HS-5 (cell line): ENCODE data around the gene S100A9.
A peak's percentile ranks its signal among the peaks of the same experiment; 100 is the strongest.

ENCODE experiments used
- DNase-seq: peaks from one replicate; pipeline ENCODE4 v3.0.0-alpha.2; 2012; ENCODE audit warnings: low read depth

S100A9 gene

DNA sequence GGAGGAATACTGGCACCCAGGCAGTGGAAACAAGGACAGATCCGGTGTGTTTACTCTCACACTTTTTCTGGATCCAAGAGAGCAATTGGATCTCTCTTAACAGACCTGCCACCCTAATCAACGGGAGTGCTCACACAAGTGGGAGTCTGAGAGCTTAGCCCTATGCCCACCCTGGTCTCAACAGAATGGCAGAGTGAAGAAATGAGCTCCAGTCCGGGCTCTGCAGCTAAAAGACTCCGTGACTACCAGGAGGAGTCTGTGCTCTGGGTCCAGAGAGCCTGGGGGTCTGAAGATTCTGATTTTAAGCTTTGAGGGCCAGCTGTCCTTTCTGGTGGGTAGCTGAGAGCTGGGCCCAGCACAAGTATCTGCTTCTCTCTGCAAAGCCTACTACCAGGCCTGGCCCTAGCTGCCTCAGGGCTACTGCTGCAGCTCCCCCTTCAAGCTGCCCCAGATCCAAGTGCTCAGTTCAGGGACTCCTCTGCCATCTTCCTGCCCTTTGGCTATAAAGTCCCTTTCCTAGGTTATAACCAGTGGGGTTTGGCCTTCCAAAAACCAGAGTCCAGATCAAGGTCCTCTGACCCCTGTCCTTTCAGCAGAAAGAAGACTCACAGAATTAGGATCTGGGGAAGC is 3.9 kb downstream of the S100A9 start:
- no peak for DNase-seq

DNA sequence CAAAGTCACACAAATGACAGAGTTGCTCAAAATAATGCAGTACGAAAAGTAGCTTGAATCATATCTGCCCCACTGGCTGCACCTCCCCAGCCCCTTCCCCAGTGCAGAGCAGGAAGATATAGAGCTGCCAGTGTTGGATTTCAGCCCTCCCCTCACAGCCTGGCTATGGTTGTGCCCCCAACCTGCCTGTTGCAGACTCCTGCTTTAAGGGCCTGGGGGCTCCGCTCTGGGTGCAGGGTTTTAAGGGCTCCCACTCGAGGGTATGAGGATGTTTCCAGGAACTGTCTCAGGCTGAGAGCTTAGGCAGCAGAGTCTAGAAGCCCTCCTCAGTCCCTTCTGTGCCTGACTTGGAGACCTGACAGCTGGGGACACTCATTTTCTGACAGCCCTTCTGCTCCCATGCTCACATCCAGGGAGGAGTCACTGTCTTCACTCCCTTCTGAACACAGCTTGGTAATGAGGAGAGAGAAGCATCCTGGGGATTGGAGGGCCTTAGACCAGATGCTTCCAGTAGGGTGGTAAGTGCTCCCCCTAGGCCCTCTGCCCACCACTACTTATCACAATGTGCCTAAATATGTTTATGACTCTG is 4.6 kb downstream of the S100A9 start:
- no peak for DNase-seq

DNA sequence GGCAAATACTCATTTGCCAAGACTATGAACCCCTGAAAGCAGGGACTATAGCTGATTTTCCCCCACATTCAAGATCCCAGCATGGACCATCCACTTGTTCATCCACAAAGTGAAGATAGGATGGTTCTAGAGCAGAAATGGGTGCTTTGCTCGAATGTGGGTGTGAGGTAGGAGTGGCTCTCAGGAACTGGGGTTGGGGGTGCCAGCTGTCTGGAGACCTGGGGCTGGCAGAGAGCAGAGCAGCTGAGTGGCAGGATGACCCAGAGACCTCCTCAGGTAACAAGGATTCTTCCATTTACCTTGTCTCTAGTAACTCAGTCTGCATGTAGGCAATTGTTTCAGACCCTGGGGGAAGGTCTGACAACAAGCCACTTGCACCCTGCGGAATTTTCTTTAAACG is 6.0 kb downstream of the S100A9 start:
- no peak for DNase-seq

- DNase-seq: no peak
Measured at GRCh38 chr1:153364156-153364555, 6.5 kb downstream of the S100A9 start.

GRCh38 chr1:153364766-153365666 is 7.4 kb downstream of the S100A9 start:
- no peak for DNase-seq

DNA sequence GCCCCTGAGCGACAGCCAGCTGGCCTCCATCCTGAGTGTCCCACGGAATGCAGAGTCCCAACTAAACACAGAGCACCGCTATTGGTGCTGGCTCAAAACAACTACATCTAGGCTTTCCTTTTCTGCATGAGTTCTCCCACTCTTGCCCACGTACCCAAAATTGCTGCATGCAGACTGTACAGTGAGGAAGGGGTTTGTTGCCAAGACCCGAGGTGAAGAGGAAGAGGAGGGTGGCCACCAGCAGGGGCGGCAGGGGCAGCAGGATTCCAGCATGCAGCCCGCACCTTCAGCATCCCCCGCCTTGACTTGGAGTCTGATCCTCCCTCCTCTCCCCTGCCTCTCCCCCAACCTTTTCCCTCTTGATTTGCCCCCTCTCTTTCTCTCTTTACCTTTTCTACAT is 8.0 kb downstream of the S100A9 start:
- DNase-seq: no peak

DNA sequence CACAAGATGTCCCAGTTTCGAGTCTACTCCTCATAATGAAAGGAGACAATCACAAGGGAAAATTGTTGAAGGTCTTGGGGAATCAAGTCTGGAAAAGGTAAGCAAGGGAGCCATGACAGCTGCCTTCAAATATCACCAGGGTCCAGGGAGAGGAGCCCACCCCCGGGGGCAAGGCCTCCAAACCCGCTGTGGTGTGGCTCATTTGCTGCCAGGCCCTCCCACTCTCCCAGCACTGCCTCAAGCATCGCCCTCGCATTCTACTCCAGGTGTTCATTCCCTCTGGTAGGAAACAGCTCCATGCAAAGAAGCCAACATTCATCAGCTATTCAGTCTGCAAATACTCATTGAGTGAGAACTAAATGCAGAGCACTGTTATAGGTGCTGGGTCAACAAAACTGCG is 8.6 kb downstream of the S100A9 start:
- DNase-seq: no peak

DNA sequence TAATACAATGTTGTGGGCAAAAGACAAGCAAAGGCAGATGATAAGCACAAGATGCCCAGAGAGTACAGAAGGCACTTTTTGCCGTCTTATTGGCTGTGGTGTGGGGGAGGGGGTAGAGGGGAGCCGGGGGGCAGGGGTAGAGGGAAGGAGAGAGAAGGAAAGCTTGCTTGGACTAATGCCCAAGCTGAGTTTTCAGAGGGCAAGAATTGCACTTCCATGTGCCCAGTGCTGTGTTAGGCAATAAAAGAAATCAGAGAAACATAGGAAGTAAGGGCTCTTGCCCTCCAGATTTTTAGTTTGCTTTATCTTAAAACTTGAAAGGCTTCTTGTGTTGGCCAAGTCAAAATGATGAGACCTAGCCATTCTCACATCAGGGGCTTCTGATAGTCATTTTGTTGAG is 9.4 kb downstream of the S100A9 start:
- no peak for DNase-seq

- DNase-seq: no peak
Measured at GRCh38 chr1:153368495-153368894, 10.8 kb downstream of the S100A9 start.

GRCh38 chr1:153370146-153370545 is 12.5 kb downstream of the S100A9 start:
- DNase-seq: no peak

DNA sequence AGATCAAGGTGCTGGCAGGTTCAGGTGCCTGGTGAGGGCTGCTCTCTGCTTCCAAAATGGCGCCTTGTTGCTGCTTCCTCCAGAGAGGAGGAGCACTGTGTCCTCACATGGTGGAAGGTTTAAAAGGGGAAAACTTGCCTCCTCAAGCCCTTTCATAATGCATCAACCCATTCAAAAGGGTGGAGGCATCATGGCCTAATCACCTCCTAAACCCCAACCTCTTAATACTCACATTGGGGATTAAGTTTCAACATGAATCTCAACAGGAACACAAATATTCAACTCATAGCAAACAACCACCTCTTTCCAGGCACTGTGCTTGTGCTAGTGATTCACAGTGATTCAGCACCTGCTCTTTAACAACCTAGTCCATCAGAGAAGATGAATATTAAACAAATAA is 13.6 kb downstream of the S100A9 start:
- DNase-seq: no peak

GRCh38 chr1:153372571-153372970 is 14.9 kb downstream of the S100A9 start:
- no peak for DNase-seq

GRCh38 chr1:153374071-153374470 is 16.4 kb downstream of the S100A9 start:
- no peak for DNase-seq

DNA sequence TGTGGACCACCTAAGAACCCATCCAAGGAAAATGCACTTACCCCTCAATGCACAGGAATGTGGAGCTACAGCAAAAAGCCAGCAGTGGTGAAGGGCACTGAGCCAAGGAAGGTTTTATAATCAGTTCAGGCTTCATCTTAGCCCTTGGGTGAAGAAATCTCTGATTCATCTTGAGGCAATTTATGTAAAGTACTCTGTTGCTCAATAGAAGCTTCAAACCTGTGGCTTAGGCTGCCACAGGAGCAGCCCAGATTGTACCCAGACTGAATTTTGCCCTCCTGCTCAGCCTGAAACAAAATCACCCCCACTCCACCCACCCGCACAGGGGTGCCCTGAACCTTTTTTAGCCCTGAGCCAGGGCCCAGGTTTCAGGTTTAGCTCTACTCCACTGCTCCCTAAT is 17.9 kb downstream of the S100A9 start, which contains the start of gene S100A12:
S100A12 (minus strand) TSS at position 111 of the 400 bp plus-strand sequence. CDS start 1,029 bp downstream, outside the sequence.
- peak; percentile 95 for DNase-seq

DNA sequence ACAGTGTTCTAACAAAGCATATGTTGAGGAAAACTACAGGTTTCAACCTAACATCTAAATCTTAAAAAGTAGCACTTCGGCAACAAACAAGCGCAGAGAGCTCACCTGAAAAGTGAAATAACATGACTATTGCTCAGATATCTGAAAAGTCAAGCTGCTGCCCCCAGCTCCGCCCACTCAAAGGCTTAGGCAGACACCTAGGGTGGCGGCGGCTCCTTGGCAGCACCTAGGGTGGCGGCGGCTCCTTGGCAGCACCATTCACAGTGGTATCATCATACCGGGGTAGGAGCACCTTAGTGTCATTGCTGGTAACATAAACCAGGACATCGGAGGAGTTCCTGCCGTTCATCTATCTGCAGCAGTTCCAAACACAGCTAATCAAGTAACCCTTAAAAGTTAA is 21.9 kb downstream of the S100A9 start:
- no peak for DNase-seq

DNA sequence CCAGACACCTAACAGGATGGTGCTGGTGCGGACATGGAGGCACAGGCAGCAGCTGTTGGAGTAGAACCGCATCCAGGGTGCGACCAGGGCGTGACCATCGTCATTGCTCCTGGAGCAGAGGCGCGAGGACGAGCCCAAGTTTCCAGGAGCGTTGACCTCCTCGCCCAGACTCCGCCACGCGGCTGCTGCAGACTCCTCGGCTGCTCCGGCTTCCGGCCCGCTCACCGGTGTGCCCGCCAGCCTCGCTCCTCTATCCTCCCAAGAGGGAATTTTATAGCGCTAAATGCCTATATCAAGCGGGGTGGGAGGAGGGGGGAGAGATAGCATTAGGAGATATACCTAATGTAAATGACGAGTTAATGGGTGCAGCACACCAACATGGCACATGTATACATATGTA is 23.1 kb downstream of the S100A9 start:
- DNase-seq: no peak

DNA sequence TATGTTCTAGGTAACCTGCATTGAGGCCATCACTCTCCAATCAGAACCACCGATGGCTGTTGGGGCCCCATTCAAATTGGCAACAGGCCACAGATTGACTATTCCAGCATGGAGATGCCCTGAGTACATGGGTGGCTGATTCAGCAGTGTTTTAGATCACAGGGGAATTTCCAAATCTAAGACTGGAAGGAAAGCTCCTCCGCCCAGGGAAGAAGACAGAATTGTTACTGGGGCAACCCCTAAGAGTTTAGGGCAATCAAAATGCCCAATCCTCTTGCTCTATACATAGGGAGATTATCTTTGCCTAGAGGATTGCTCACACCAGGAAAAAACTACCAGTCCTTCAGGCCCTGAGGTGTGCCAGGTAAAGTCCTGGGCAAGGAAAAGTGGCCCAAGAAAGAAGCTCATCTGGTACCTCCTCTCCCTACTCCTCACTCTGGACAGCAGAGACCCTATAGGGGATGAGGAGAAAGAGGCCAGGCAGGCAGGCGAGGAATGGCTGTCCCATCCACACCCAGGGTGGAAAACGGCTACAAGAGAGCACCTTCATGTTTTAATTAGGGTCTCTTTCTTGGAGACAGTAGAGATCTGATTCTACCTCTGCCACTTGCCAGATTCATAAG is 27.4 kb downstream of the S100A9 start:
- DNase-seq: no peak

GRCh38 chr1:153386500-153386901 is 28.8 kb downstream of the S100A9 start:
- no peak for DNase-seq

- no peak for DNase-seq
Measured at GRCh38 chr1:153387001-153387400, 29.3 kb downstream of the S100A9 start.

- no peak for DNase-seq
Measured at GRCh38 chr1:153387785-153388184, 30.1 kb downstream of the S100A9 start.

DNA sequence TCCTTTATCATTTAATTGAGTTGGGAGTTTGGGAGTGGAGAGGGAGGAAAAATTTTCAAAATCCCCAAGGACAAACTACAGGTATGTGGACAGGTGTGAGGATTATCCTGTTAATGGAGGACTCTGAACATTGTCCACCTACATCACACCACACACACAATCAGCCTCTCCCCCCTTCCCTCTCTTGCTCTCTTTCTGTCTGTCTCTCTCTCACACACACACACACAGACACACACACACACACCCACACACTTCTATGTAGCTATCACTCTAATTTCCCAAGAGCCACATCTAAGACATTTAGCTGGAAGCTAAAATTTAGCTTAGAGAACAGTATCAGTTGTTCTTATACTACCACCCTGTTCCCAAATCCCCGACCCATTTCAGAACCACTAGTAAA is 31.7 kb downstream of the S100A9 start:
- no peak for DNase-seq
